Tibial nerve (tissue), 4 donors: ENCODE data around the gene OSTC. TPM values are rescaled to one million over a fixed set of nuclear protein-coding genes. Genes with fewer than 3 reads are reported as not detected.

Experiments
- DNase-seq, 2 donors: peaks; one replicate each; pipeline ENCODE4 v3.0.0-alpha.2; 2019; ENCODE audit warnings: low spot score in 2 of 2
- H3K27ac ChIP-seq, 4 donors: fragments of 200-600 bp; sonication (generic) in 3 of 4; one replicate each; pipeline ENCODE4 v1.5.1; 2017 to 2019; ENCODE audit warnings: mild to moderate bottlenecking in 1 of 4
- H3K27me3 ChIP-seq, 2 donors: fragments of 200-600 bp; sonication (generic) in 1 of 2; one replicate each; pipeline versions ENCODE4 v1.5.1 to v1.6.0; 2017 to 2019
- H3K36me3 ChIP-seq, 3 donors: fragments of 200-600 bp; sonication (generic); one replicate each; pipeline ENCODE4 v1.5.1; 2018 to 2019
- H3K4me1 ChIP-seq, 4 donors: fragments of 200-600 bp; sonication (generic) in 3 of 4; one replicate each; pipeline ENCODE4 v1.5.1; 2017 to 2019
- H3K4me3 ChIP-seq, 4 donors: fragments of 200-600 bp; sonication (generic) in 3 of 4; one replicate each; pipeline ENCODE4 v1.5.1; 2017 to 2019; ENCODE audit warnings: mild to moderate bottlenecking in 1 of 4, moderate library complexity in 1 of 4
- H3K9me3 ChIP-seq, 4 donors: fragments of 200-600 bp; sonication (generic) in 3 of 4; one replicate each; pipeline ENCODE4 v1.5.1; 2017 to 2019
- CTCF ChIP-seq, 5 experiments: fragments of 200-600 bp in 3 of 5; fragments of 450-650 bp in 2 of 5; sonication (generic) in 3 of 5; IDR thresholded peaks; one replicate each; pipeline ENCODE4 v1.5.1; 2016 to 2019; ENCODE audit warnings: antibody characterized with exemption in 5 of 5, mild to moderate bottlenecking in 3 of 5, moderate library complexity in 2 of 5
- EP300 ChIP-seq, 2 donors: sonication (generic); formaldehyde crosslinking; IDR thresholded peaks; one replicate each; pipeline ENCODE4 v1.6.1; 2017; ENCODE audit warnings: antibody characterized with exemption in 2 of 2, mild to moderate bottlenecking in 1 of 2
- POLR2A ChIP-seq, 2 donors: fragments of 450-650 bp; IDR thresholded peaks; one replicate each; pipeline ENCODE4 v1.6.1; 2017; ENCODE audit warnings: antibody characterized with exemption in 2 of 2, mild to moderate bottlenecking in 2 of 2, moderate library complexity in 2 of 2
- WGBS, 2 donors: methylation state at CpG; one replicate each; pipeline ENCODE4 v1.1.5; 2018; 5-methylcytosine and 5-hydroxymethylcytosine counted together
- total RNA-seq, 4 donors: library from RNA; depleted of rRNA; stranded (reverse); fragments of >200 nt; gene quantifications; one replicate each; pipeline ENCODE4 v1.1.0, GENCODE V29; 2016

Gene OSTC
- total RNA-seq, 4 donors from 2014 or later: 36.4 to 63.0 (median 46.6) TPM

- H3K4me3 ChIP-seq: no peak overlapping the region
- no peaks in the 10 kb centered on the region for H3K27me3 ChIP-seq
- no peak for DNase-seq
- TF ChIP-seq CTCF (IDR thresholded peaks at IDR 0.05) (no peak), POLR2A (IDR thresholded peaks at IDR 0.05) (no peak), EP300 (IDR thresholded peaks at IDR 0.05) (no peak)
- H3K36me3 ChIP-seq: no peaks in the 10 kb centered on the region
- H3K9me3 ChIP-seq: peaks cover 0 to 5% (median 0%) of the 10 kb centered on the region in 4 donors
- peaks cover 0 to 12% (median 0%) of the 10 kb centered on the region in 4 donors for H3K4me1 ChIP-seq
- WGBS, 2 donors: 75 to 96% methylated on average over 4 of the region's 4 CpGs
- H3K27ac ChIP-seq: no peak overlapping the region
These were observed 43.2 kb upstream of the OSTC start for GRCh38 chr4:108607079-108607815.

DNA sequence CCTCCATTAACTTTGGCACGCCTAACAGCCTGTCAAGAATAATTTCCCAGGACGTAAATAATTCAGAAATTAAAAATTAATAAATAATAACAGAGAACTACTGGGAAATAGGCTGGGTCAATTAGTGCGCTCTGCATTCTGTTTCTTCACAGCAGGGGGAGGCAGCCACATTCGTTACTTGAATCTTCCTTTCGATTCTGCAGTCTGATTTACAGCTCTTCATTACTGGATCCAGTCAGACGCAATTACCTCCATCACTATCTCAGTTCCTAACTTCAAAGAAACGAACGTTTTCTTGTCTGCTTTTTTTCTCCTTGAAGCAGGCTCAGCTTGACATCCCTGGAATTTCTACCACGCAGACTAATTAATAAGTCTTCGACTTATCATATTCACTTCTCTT is 39.0 kb upstream of the OSTC start:
- no peak overlapping the region for H3K27ac ChIP-seq
- no peak for TF ChIP-seq EP300 (IDR thresholded peaks at IDR 0.05)
- peak in 2 of 5 experiments; percentile 16 to 23 for TF ChIP-seq CTCF (IDR thresholded peaks at IDR 0.05)
- TF ChIP-seq POLR2A (IDR thresholded peaks at IDR 0.05): no peak
- H3K4me3 ChIP-seq: peak overlapping the region in 3 of 4 donors; percentile 10 to 37 (median 26)
- H3K36me3 ChIP-seq: peaks cover 0 to 3% (median 0%) of the 10 kb centered on the region in 3 donors
- peaks cover 0 to 13% (median 0%) of the 10 kb centered on the region in 4 donors for H3K4me1 ChIP-seq
- no peak for DNase-seq
- no peaks in the 10 kb centered on the region for H3K27me3 ChIP-seq
- 33 to 37% methylated on average over 10 of the region's 10 CpGs for WGBS, 2 donors
- peaks cover 0 to 11% (median 0%) of the 10 kb centered on the region in 4 donors for H3K9me3 ChIP-seq

DNA sequence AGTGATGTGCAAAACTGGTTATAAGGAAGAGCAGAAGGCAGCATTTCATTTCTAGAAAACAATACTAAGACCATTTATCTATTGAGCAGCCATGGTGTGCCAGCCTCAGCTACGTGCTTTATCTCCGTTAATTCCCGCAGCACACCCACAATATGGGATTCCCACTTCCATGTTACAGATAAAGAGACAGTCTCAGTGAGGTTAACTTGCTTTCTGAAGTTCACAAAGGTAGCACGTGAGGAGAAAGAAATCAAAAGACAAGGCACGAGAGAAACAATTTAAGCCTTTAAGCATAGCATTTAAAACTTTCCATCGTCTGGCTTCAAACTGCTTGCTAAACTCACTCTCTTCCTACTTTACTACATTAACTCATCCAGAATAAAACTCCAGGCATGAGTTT is 38.0 kb upstream of the OSTC start:
- TF ChIP-seq CTCF (IDR thresholded peaks at IDR 0.05) (no peak), POLR2A (IDR thresholded peaks at IDR 0.05) (no peak), EP300 (IDR thresholded peaks at IDR 0.05) (no peak)
- H3K4me1 ChIP-seq: peaks cover 0 to 13% (median 0%) of the 10 kb centered on the region in 4 donors
- 73 to 79% methylated on average over 6 of the region's 6 CpGs for WGBS, 2 donors

DNA sequence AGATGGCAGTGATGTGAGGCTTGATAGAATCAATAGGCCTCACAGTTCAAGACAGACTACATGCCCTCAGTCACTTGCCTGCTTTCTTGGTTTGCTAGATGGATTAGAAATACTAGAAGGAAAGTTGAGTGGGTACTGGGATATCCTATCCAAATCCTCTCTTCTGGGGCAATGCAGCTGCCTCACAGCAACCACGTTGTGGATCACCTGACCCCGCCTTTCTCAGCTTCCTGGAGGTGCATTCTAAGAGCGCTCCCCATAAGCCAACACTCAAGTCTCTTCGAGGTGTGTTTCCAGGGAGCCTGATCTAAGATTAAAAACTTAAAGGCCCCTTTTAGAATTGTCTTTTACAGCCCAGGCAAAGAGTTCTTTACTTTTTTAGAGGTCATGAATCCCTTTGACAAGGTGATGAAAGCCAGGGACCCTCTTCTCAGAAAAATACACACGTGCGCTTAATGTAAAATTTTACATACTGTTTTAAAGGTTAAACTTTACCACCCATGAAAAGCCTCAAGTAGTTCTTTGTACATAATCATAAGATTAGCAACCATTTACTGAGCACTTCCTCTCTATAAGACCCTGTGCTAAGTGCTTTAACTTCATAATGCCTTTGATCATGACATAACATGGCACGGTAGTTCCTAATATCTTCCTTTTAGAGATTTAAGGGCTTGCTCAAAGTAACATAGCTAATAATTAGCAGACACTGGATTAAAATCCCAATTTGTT is 30.9 kb upstream of the OSTC start:
- H3K4me1 ChIP-seq: peaks cover 0 to 40% (median 20%) of the 10 kb centered on the region in 4 donors
- H3K36me3 ChIP-seq: peaks cover 0 to 40% (median 11%) of the 10 kb centered on the region in 3 donors
- TF ChIP-seq EP300 (IDR thresholded peaks at IDR 0.05) (no peak), CTCF (IDR thresholded peaks at IDR 0.05) (no peak), POLR2A (IDR thresholded peaks at IDR 0.05) (no peak)
- H3K9me3 ChIP-seq: peaks cover 0 to 9% (median 0%) of the 10 kb centered on the region in 4 donors
- H3K27me3 ChIP-seq: no peaks in the 10 kb centered on the region
- H3K27ac ChIP-seq: peak overlapping the region; percentile 52 to 87 (median 83)
- DNase-seq: no peak
- WGBS, 2 donors: 75 to 77% methylated on average over 7 of the region's 7 CpGs
- H3K4me3 ChIP-seq: peak overlapping the region; percentile 17 to 79 (median 72)

More for the DNA sequence above, 38.0 kb upstream of the OSTC start:
- no peak overlapping the region for H3K27ac ChIP-seq
- H3K27me3 ChIP-seq: no peaks in the 10 kb centered on the region
- DNase-seq: no peak
- H3K36me3 ChIP-seq: peaks cover 0 to 11% (median 0%) of the 10 kb centered on the region in 3 donors
- H3K4me3 ChIP-seq: no peak overlapping the region
- peaks cover 0 to 9% (median 0%) of the 10 kb centered on the region in 4 donors for H3K9me3 ChIP-seq
